GM13976 (cell line): ENCODE measurements around the gene TCTN1.

Source experiments
- DNase-seq: peaks from one replicate; pipeline ENCODE4 v3.0.0; 2012; ENCODE audit warnings: low spot score
- in situ Hi-C: fragments of 300-500 bp; cut with MboI; formaldehyde crosslinking; loops from one replicate; pipeline ENCODE4 v1.12.0; 2022; ENCODE audit warnings: low sequenced_read_pairs, mixed read lengths, inconsistent platforms; ENCODE audit not compliant: unreplicated experiment
- TF ChIP-seq, protein P1 (sequence below): IDR thresholded peaks from 2 replicates; pipeline ENCODE4 v1.5.1; 2012; ENCODE audit warnings: borderline replicate concordance, mild to moderate bottlenecking; ENCODE audit not compliant: insufficient read depth; ENCODE audit errors: extremely low read depth, missing control alignments, control extremely low read depth

Gene TCTN1

DNA sequence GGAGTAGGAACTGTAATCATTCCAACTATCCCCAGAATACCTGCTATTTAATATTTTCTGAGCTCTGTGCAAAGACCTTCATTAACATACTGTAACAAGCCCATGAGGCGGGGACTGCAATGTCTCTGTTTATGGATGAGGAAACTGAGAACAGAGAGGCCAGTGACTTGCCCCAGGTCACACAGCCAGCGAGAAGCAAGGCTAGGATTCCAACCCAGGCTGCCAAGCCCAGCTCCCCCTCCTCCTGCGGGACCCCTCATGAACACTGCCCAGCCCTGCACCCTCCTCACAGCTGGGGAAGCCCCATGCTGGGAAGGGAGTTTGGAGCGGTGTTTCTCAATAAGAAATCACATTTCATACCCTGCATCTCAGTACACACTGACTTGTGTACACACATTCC is 64.1 kb downstream of the TCTN1 start:
- no peak for DNase-seq
- TF ChIP-seq, protein P1, sequence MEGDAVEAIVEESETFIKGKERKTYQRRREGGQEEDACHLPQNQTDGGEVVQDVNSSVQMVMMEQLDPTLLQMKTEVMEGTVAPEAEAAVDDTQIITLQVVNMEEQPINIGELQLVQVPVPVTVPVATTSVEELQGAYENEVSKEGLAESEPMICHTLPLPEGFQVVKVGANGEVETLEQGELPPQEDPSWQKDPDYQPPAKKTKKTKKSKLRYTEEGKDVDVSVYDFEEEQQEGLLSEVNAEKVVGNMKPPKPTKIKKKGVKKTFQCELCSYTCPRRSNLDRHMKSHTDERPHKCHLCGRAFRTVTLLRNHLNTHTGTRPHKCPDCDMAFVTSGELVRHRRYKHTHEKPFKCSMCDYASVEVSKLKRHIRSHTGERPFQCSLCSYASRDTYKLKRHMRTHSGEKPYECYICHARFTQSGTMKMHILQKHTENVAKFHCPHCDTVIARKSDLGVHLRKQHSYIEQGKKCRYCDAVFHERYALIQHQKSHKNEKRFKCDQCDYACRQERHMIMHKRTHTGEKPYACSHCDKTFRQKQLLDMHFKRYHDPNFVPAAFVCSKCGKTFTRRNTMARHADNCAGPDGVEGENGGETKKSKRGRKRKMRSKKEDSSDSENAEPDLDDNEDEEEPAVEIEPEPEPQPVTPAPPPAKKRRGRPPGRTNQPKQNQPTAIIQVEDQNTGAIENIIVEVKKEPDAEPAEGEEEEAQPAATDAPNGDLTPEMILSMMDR = no peak
- in situ Hi-C loops = no loop called here

DNA sequence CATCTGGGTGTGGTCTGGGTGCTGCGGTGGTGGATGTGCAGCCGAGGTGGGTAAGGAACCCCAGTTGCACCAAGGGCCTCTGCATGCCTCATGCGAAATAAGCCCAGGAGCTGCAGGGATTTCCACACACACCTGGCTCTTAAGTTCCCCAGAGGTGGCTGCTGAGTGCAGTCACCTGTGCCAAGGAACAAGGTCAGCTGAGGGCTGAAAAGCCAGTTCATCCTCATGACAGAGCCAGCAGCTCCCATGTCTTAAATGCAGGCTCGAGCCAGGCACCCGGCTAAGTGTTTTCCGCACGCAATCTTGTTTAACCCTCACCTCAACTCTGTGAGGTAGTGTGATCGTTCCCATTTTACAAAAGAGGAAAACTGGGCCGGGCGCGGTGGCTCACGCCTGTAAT is 65.3 kb downstream of the TCTN1 start:
- in situ Hi-C loops = no loop called here
- no peak for DNase-seq
- TF ChIP-seq, protein P1 = no peak

DNA sequence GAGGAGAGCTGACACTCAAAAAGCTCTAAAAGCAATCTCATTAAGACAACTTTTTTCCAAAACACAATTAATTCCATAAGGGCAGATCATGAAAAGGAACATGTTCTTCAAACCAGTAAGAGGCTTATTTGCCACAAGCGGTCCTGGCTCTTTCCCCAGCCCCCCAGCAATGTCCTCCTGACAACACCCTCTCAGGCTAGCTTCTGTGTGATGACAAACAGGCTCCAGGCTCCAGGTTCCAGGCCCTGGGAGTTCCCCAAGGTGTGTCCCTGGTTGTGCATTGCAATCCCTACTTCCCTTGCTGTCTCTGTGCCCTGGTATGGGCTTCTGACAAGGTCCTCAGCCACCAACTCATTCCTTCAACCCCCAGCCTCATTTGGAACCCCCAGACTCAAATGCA is 66.1 kb downstream of the TCTN1 start:
- TF ChIP-seq, protein P1 = no peak
- in situ Hi-C loops = no loop called here
- DNase-seq = no peak

DNA sequence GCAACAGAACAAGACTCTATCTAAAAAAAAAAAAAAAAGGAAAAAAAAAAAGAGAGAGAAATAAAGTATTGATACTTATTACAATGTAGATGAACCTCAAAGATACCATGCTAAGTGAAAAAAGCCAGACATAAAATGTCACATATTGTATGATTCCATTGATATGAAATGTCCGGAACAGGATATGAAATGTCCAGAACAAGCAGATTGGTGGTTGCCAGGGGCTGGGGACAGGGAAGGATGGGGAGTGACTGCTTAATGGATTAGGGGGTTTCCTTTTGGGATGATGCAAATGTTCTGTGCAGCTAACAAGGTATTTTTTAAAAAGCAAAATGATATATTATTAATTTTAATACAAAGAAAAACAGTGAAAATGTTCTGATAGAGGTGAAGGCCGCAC is 70.0 kb downstream of the TCTN1 start:
- DNase-seq = no peak
- TF ChIP-seq, protein P1 = no peak
- in situ Hi-C loops = no loop called here

DNA sequence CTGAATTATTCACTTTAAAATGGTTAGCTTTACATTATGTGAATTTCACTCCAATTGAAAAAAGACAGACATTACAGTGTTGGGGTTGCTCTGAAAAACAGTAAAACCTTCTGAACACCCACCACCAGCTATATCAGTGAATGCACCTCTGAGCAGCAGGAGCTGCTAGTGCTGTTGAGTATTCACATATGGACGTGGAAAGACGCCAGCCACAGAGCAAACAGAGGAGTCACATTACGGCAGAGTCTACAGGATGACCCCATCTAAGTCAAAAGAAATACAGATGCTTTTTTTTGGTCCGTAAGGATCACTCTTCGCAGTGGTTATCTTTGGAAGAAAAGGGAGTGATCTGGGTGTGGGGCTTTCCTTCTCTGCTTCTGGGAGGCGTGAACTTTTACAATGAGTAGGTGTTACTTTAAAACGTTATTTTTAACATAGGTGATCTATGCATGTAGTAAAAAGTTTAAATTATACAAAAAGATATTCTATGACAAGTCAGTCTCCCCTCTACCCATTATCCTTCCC is 70.4 kb downstream of the TCTN1 start:
- no peak for DNase-seq
- in situ Hi-C loops = no loop called here
- TF ChIP-seq, protein P1 = no peak

DNA sequence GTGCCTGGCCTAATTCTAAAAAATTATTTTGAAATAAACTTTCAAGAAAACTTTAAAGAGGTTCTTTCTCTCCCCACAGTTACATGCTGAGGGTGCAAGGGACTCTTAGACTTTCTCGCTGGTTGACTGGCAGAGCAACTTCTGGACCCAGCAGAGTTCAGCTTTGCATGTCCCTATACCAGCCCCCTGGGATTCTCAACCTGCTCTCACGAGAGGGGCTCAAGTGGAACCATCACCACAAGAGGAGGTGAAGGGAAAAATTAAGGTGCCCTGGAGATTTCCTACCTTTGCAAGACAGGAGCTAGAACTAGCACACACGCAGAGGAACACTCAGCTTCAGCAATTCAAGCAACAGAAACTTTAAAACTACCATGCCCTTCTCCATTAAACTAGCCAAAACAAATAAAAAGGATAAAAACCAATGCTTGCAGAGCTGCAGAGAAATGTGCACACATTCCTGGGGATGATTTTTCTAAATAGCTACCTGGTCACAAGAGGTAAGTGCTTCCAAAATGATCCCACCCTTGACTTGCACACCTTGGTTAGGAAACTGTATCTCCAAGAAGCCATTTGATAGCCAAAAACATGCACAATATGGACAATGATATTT is 72.5 kb downstream of the TCTN1 start:
- no peak for DNase-seq
- TF ChIP-seq, protein P1 = no peak
- in situ Hi-C loops = no loop called here
